K562 (cell line): Measurements from ENCODE around the gene ZNF629.

Source experiments
- FOXA1 ChIP-seq: fragments of 450-650 bp; IDR thresholded peaks from 2 replicates; pipeline ENCODE4 v1.6.1; 2016; ENCODE audit warnings: mild to moderate bottlenecking, borderline replicate concordance
- JUNB ChIP-seq: fragments of 450-650 bp; formaldehyde crosslinking; conservative IDR thresholded peaks from 2 replicates; pipeline ENCODE4 v1.4.0; 2020; ENCODE audit warnings: mild to moderate bottlenecking
- KDM2B ChIP-seq: fragments of 250-450 bp; sonication (Bioruptor Pico); IDR thresholded peaks from 2 replicates; pipeline ENCODE4 v1.8.0; 2021; ENCODE audit warnings: mild to moderate bottlenecking, moderate library complexity
- MYBL2 ChIP-seq, 2 experiments: fragments of 450-650 bp in 1 of 2; sonication (generic) in 1 of 2; formaldehyde crosslinking in 1 of 2; IDR thresholded peaks; 2 replicates each; pipeline versions ENCODE4 v1.6.1 to v1.8.1; 2017 to 2022; ENCODE audit warnings: borderline replicate concordance in 1 of 2, inconsistent platforms in 1 of 2, low read depth in 1 of 2, mild to moderate bottlenecking in 1 of 2, missing genetic modification reagents in 1 of 2, moderate library complexity in 1 of 2
- NFIC ChIP-seq: fragments of 450-650 bp; IDR thresholded peaks from 2 replicates; pipeline ENCODE4 v1.6.1; 2017; ENCODE audit warnings: mild to moderate bottlenecking, inconsistent platforms
- TAF1 ChIP-seq: IDR thresholded peaks from 2 replicates; pipeline ENCODE4 v1.6.1; 2011; ENCODE audit warnings: mild to moderate bottlenecking, low read length, moderate library complexity; ENCODE audit not compliant: insufficient read depth, control insufficient read depth, severe bottlenecking; ENCODE audit errors: extremely low read depth
- ZNF121 ChIP-seq: sonication (generic); formaldehyde crosslinking; conservative IDR thresholded peaks from 2 replicates; pipeline ENCODE4 v1.8.0; 2022; ENCODE audit warnings: missing genetic modification reagents
- ZNF717 ChIP-seq: fragments of 250-450 bp; sonication (Bioruptor Pico); IDR thresholded peaks from 2 replicates; pipeline ENCODE4 v1.5.0; 2021
- TF ChIP-seq, protein P1 (sequence below): fragments of 250-450 bp; sonication (Bioruptor Pico); IDR thresholded peaks from 2 replicates; pipeline ENCODE4 v1.5.0; 2021; ENCODE audit warnings: mild to moderate bottlenecking, borderline replicate concordance
- TF ChIP-seq, protein P2 (sequence below): sonication (generic); formaldehyde crosslinking; IDR thresholded peaks from 2 replicates; pipeline ENCODE4 v1.8.1; 2022; ENCODE audit warnings: missing genetic modification reagents
- TF ChIP-seq, protein P3 (sequence below): fragments of 250-450 bp; sonication (Bioruptor Pico); IDR thresholded peaks from 2 replicates; pipeline ENCODE4 v1.5.0; 2020; ENCODE audit warnings: mild to moderate bottlenecking, borderline replicate concordance
- TF ChIP-seq, protein P4 (sequence below): fragments of 450-650 bp; conservative IDR thresholded peaks from 2 replicates; pipeline ENCODE4 v1.6.1; 2016; ENCODE audit warnings: missing genetic modification characterization, low read depth, mild to moderate bottlenecking, missing compliant biosample characterization, moderate library complexity
- TF ChIP-seq, protein P5 (sequence below): sonication (generic); formaldehyde crosslinking; IDR thresholded peaks from 2 replicates; pipeline ENCODE4 v1.8.1; 2023; ENCODE audit warnings: mild to moderate bottlenecking, missing genetic modification reagents
- TF ChIP-seq, protein P6 (sequence below), 3 experiments: IDR thresholded peaks in 2 of 3; conservative IDR thresholded peaks in 1 of 3; 2 replicates each; pipeline ENCODE4 v1.5.1; 2011 to 2012; ENCODE audit warnings: low read length in 3 of 3, mild to moderate bottlenecking in 3 of 3, control low read depth in 2 of 3, improper control_type of control experiment in 1 of 3, inconsistent platforms in 1 of 3, low read depth in 1 of 3, mixed read lengths in 1 of 3, moderate library complexity in 1 of 3; ENCODE audit not compliant: insufficient read depth in 2 of 3

DNA sequence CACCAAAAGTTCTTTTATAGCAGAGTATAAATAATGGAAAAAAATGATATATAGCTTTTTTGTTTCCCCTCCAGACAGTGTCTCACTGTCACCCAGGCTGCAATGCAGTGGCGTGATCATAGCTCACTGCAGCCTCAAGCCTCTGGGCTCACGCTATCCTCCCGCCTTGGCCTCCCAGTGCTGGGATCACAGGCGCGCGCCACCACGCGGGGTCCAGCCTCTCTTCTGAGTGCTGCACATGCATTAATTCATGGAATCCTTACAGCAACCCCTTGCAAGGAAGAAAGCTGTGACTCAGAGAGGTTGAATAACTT, 18.0 kb upstream of the ZNF629 start:
- TF ChIP-seq, protein P1, sequence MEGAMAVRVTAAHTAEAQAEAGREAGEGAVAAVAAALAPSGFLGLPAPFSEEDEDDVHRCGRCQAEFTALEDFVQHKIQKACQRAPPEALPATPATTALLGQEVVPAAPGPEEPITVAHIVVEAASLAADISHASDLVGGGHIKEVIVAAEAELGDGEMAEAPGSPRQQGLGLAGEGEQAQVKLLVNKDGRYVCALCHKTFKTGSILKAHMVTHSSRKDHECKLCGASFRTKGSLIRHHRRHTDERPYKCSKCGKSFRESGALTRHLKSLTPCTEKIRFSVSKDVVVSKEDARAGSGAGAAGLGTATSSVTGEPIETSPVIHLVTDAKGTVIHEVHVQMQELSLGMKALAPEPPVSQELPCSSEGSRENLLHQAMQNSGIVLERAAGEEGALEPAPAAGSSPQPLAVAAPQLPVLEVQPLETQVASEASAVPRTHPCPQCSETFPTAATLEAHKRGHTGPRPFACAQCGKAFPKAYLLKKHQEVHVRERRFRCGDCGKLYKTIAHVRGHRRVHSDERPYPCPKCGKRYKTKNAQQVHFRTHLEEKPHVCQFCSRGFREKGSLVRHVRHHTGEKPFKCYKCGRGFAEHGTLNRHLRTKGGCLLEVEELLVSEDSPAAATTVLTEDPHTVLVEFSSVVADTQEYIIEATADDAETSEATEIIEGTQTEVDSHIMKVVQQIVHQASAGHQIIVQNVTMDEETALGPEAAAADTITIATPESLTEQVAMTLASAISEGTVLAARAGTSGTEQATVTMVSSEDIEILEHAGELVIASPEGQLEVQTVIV (CRISPR knock-in tag): no peak
- TF ChIP-seq TAF1: no peak
- TF ChIP-seq MYBL2 (IDR thresholded peaks at IDR 0.05; ENCODE audit: low read depth): no peak
- TF ChIP-seq MYBL2 (CRISPR knock-in tag; IDR thresholded peaks at IDR 0.05; ENCODE audit: borderline replicate concordance): no peak
- TF ChIP-seq, protein P2, sequence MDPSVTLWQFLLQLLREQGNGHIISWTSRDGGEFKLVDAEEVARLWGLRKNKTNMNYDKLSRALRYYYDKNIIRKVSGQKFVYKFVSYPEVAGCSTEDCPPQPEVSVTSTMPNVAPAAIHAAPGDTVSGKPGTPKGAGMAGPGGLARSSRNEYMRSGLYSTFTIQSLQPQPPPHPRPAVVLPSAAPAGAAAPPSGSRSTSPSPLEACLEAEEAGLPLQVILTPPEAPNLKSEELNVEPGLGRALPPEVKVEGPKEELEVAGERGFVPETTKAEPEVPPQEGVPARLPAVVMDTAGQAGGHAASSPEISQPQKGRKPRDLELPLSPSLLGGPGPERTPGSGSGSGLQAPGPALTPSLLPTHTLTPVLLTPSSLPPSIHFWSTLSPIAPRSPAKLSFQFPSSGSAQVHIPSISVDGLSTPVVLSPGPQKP: no peak
- no peak for TF ChIP-seq NFIC
- TF ChIP-seq, protein P3, sequence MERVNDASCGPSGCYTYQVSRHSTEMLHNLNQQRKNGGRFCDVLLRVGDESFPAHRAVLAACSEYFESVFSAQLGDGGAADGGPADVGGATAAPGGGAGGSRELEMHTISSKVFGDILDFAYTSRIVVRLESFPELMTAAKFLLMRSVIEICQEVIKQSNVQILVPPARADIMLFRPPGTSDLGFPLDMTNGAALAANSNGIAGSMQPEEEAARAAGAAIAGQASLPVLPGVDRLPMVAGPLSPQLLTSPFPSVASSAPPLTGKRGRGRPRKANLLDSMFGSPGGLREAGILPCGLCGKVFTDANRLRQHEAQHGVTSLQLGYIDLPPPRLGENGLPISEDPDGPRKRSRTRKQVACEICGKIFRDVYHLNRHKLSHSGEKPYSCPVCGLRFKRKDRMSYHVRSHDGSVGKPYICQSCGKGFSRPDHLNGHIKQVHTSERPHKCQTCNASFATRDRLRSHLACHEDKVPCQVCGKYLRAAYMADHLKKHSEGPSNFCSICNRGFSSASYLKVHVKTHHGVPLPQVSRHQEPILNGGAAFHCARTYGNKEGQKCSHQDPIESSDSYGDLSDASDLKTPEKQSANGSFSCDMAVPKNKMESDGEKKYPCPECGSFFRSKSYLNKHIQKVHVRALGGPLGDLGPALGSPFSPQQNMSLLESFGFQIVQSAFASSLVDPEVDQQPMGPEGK (CRISPR knock-in tag): no peak
- no peak for TF ChIP-seq ZNF121 (CRISPR knock-in tag)
- TF ChIP-seq, protein P4, sequence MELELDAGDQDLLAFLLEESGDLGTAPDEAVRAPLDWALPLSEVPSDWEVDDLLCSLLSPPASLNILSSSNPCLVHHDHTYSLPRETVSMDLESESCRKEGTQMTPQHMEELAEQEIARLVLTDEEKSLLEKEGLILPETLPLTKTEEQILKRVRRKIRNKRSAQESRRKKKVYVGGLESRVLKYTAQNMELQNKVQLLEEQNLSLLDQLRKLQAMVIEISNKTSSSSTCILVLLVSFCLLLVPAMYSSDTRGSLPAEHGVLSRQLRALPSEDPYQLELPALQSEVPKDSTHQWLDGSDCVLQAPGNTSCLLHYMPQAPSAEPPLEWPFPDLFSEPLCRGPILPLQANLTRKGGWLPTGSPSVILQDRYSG (tag): no peak
- TF ChIP-seq, protein P5, sequence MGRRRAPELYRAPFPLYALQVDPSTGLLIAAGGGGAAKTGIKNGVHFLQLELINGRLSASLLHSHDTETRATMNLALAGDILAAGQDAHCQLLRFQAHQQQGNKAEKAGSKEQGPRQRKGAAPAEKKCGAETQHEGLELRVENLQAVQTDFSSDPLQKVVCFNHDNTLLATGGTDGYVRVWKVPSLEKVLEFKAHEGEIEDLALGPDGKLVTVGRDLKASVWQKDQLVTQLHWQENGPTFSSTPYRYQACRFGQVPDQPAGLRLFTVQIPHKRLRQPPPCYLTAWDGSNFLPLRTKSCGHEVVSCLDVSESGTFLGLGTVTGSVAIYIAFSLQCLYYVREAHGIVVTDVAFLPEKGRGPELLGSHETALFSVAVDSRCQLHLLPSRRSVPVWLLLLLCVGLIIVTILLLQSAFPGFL: no peak
- TF ChIP-seq FOXA1: no peak
- TF ChIP-seq ZNF717 (CRISPR knock-in tag): no peak
- no peak for TF ChIP-seq JUNB (CRISPR knock-in tag)
- TF ChIP-seq, protein P6, sequence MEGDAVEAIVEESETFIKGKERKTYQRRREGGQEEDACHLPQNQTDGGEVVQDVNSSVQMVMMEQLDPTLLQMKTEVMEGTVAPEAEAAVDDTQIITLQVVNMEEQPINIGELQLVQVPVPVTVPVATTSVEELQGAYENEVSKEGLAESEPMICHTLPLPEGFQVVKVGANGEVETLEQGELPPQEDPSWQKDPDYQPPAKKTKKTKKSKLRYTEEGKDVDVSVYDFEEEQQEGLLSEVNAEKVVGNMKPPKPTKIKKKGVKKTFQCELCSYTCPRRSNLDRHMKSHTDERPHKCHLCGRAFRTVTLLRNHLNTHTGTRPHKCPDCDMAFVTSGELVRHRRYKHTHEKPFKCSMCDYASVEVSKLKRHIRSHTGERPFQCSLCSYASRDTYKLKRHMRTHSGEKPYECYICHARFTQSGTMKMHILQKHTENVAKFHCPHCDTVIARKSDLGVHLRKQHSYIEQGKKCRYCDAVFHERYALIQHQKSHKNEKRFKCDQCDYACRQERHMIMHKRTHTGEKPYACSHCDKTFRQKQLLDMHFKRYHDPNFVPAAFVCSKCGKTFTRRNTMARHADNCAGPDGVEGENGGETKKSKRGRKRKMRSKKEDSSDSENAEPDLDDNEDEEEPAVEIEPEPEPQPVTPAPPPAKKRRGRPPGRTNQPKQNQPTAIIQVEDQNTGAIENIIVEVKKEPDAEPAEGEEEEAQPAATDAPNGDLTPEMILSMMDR (IDR thresholded peaks at IDR 0.05 in 2 of 3, conservative IDR thresholded peaks at IDR 0.05 in 1 of 3; ENCODE audit: insufficient read depth in 2 of 3, low read depth in 1 of 3, low read length in 3 of 3): no peak
- TF ChIP-seq KDM2B: no peak
